Heart left ventricle (tissue), 16 donors: ENCODE data around the gene OMP. TPM values are rescaled to one million over a fixed set of nuclear protein-coding genes. Genes with fewer than 3 reads are reported as not detected.
"Not testable (repeated sequence)": the region's sequence is repeated elsewhere in the genome, so short reads cannot be mapped to it uniquely, and the experiment has no call there.

Source experiments
- ATAC-seq, 4 donors: fragments of 200-7000 bp; cut with Tn5 transposase; one replicate each; pipeline ENCODE4 v1.9.1; 2020 to 2022; ENCODE audit warnings: moderate library complexity in 4 of 4, mild to moderate bottlenecking in 3 of 4, moderate number of reproducible peaks in 1 of 4
- DNase-seq, 5 donors: peaks; one replicate each; pipeline ENCODE4 v3.0.0-alpha.2; 2020
- H3K27ac ChIP-seq, 12 donors: fragments of 200-600 bp; sonication (generic) in 4 of 12; one replicate each; pipeline versions ENCODE4 v1.5.0 to v1.8.0; 2016 to 2022; ENCODE audit warnings: mild to moderate bottlenecking in 2 of 12
- H3K27me3 ChIP-seq, 9 donors: fragments of 200-600 bp; sonication (generic) in 2 of 9; one replicate each; pipeline versions ENCODE4 v1.5.1 to v1.8.0; 2016 to 2022; ENCODE audit warnings: mild to moderate bottlenecking in 3 of 9
- H3K36me3 ChIP-seq, 9 donors: fragments of 200-600 bp; sonication (generic) in 2 of 9; one replicate each; pipeline versions ENCODE4 v1.5.0 to v1.8.0; 2018 to 2022; ENCODE audit warnings: mild to moderate bottlenecking in 2 of 9
- H3K4me1 ChIP-seq, 12 donors: fragments of 200-600 bp; sonication (generic) in 4 of 12; one replicate each; pipeline versions ENCODE4 v1.5.0 to v1.8.0; 2016 to 2022; ENCODE audit warnings: mild to moderate bottlenecking in 3 of 12
- H3K4me3 ChIP-seq, 12 donors: fragments of 200-600 bp; sonication (generic) in 4 of 12; one replicate each; pipeline versions ENCODE4 v1.5.0 to v1.8.0; 2017 to 2022; ENCODE audit warnings: mild to moderate bottlenecking in 9 of 12, moderate library complexity in 4 of 12
- H3K9me3 ChIP-seq, 12 donors: fragments of 200-600 bp; sonication (generic) in 4 of 12; one replicate each; pipeline versions ENCODE4 v1.5.0 to v1.8.0; 2016 to 2022; ENCODE audit warnings: mild to moderate bottlenecking in 1 of 12
- CTCF ChIP-seq, 12 donors: fragments of 200-600 bp; sonication (generic) in 4 of 12; IDR thresholded peaks; one replicate each; pipeline versions ENCODE4 v1.5.0 to v1.8.0; 2018 to 2022; ENCODE audit warnings: antibody characterized with exemption in 12 of 12, mild to moderate bottlenecking in 5 of 12
- POLR2A ChIP-seq, 2 donors: fragments of 450-650 bp; IDR thresholded peaks; one replicate each; pipeline ENCODE4 v1.6.1; 2017; ENCODE audit warnings: antibody characterized with exemption in 2 of 2, mild to moderate bottlenecking in 2 of 2, moderate library complexity in 2 of 2
- WGBS, 4 donors: extraction: QIAGEN DNeasy Blood & Tissue Kit in 2 of 4; methylation state at CpG; one replicate each; pipeline versions ENCODE4 v1.1.5 to v1.1.7; 2013 to 2018; 5-methylcytosine and 5-hydroxymethylcytosine counted together
- intact Hi-C, 10 donors: fragments of 100-400 bp; cut with DNase I; formaldehyde crosslinking; loops; one replicate each; pipeline versions ENCODE4 v1.11.1 to v1.14.2; 2022
- polyA plus RNA-seq, 2 donors: library from polyadenylated mRNA; stranded (reverse); fragments of 200-250 nt; gene quantifications; one replicate each; pipeline ENCODE4 v1.2.3, GENCODE V29; 2013
- total RNA-seq, 9 donors: library from RNA; depleted of rRNA in 2 of 9; stranded (reverse); fragments of >200 nt in 2 of 9; fragmentation: NEBNext Ultra II Directional in 3 of 9; extraction: Animal tissue kit (Norgen Biotek cat#: 25700) in 3 of 9; gene quantifications; one replicate each; pipeline versions ENCODE4 v1.1.0 to v1.2.4, GENCODE V29; 2016 to 2023
- donor health status: ischemic (EF 13 %, LVEDD 7.1; RV severe dilation, severe dysfunction).
- donor health status: healthy with polysubstance abuse.
- donor health status: DM: no; HTN: yes; CAD: no.
- donor health status: DM: no; HTN: no; CAD: no.
- donor health status: ischemic (EF 25% LVEDD 6.9; RV normal size, moderate dysfunction).
- donor health status: ischemic (EF 25% LVEDD 5.7; RV mildly dilated, moderate dysfunction).
- donor health status: healthy.
- donor health status: DM: yes; HTN: yes; CAD: no.
- donor health status: ischemic (EF 35%, LVEDD 5.7; RV mildly dilated, moderate dysfunction).
- donor health status: nonischemic (EF 11% LVEDD 7.7; RV severe dilation, severe dysfunction).
- donor health status: DM: yes; HTN: yes; CAD: no.
- donor health status: PGD.
- donor health status: ischemic (EF 29% LVEDD 5.4; RV normal size, mild dysfunction).
- donor health status: nonischemic (EF 23%, LVEDD 6.1; RV moderate dilation, normal function).

Gene OMP
- total and polyA plus RNA-seq, 11 donors: not detected

GRCh38 chr11:77096591-77097019 lies 6.0 kb upstream of the OMP start:
- intact Hi-C loops: loop anchor here in 3 of 10 donors (10.0 kb wide), 2 partner anchors 172 to 362 kb away; no protein-coding TSS in a partner anchor
- 95 to 98% (median 96%) methylated on average over 8 of the region's 8 CpGs for WGBS, 4 donors
- DNase-seq: peak in 3 of 5 donors; percentile 6 to 15 (median 14)
- Histone ChIP-seq H3K4me1 (no peaks in the 10 kb centered on the region), H3K36me3 (peaks cover 0 to 3% (median 0%) of the 10 kb centered on the region in 9 donors), H3K27me3 (no peaks in the 10 kb centered on the region), H3K27ac (no peak overlapping the region), H3K4me3 (no peak overlapping the region), H3K9me3 (no peaks in the 10 kb centered on the region)
- TF ChIP-seq POLR2A (IDR thresholded peaks at IDR 0.05) (no peak), CTCF (IDR thresholded peaks at IDR 0.05) (no peak)
- ATAC-seq: no peak

- not testable (repeated sequence) for H3K4me3 ChIP-seq, H3K27me3 ChIP-seq, H3K4me1 ChIP-seq, H3K9me3 ChIP-seq, H3K27ac ChIP-seq, H3K36me3 ChIP-seq, DNase-seq, ATAC-seq
- WGBS, 4 donors: 59 to 84% (median 82%) methylated on average over 4 of the region's 4 CpGs
- intact Hi-C loops: loop anchor here in 3 of 10 donors (10.0 kb wide), 2 partner anchors 172 to 362 kb away; no protein-coding TSS in a partner anchor
These were observed 5.5 kb upstream of the OMP start for GRCh38 chr11:77097180-77097579.

- no peak for ATAC-seq
These were observed 2.2 kb upstream of the OMP start for GRCh38 chr11:77100166-77101042.

GRCh38 chr11:77101043-77101537 lies 1.6 kb upstream of the OMP start:
- intact Hi-C loops: no loop called here
- WGBS, 4 donors: 89 to 95% (median 92%) methylated on average over 5 of the region's 5 CpGs
- no peak overlapping the region for H3K27ac ChIP-seq
- H3K9me3 ChIP-seq: no peaks in the 10 kb centered on the region
- DNase-seq: peak in 1 of 5 donors; percentile 11
- H3K36me3 ChIP-seq: no peaks in the 10 kb centered on the region
- TF ChIP-seq POLR2A (IDR thresholded peaks at IDR 0.05) (no peak), CTCF (IDR thresholded peaks at IDR 0.05) (peak in 5 of 12 donors; percentile 7 to 26 (median 16))
- no peaks in the 10 kb centered on the region for H3K27me3 ChIP-seq
- no peak for ATAC-seq
- no peak overlapping the region for H3K4me3 ChIP-seq
- no peaks in the 10 kb centered on the region for H3K4me1 ChIP-seq

More at GRCh38 chr11:77100166-77101042, 2.2 kb upstream of the OMP start:
- no peak overlapping the region for H3K27ac ChIP-seq
- no peaks in the 10 kb centered on the region for H3K27me3 ChIP-seq
- no peaks in the 10 kb centered on the region for H3K36me3 ChIP-seq
- H3K4me3 ChIP-seq: no peak overlapping the region
- H3K9me3 ChIP-seq: no peaks in the 10 kb centered on the region
- WGBS, 4 donors: 93 to 96% (median 95%) methylated on average over 14 of the region's 14 CpGs
- H3K4me1 ChIP-seq: no peaks in the 10 kb centered on the region
- intact Hi-C loops: no loop called here
- TF ChIP-seq CTCF (IDR thresholded peaks at IDR 0.05): no peak
- TF ChIP-seq POLR2A (IDR thresholded peaks at IDR 0.05): no peak
- DNase-seq: peak in 3 of 5 donors; percentile 9 to 41 (median 20)
